Karpas-422 (cell line): ENCODE measurements around the gene IKZF4. TPM values are rescaled to one million over a fixed set of nuclear protein-coding genes. Genes with fewer than 3 reads are reported as not detected.
"Not testable (repeated sequence)": the region's sequence is repeated elsewhere in the genome, so short reads cannot be mapped to it uniquely, and the experiment has no call there.

ENCODE experiments used
- DNase-seq: peaks from one replicate; pipeline ENCODE4 v3.0.0-alpha.2; 2015
- H2AFZ ChIP-seq: fragments of 200-600 bp; sonication (generic); 2 replicates; pipeline ENCODE4 v1.6.1; 2014; ENCODE audit warnings: antibody characterized with exemption, low read length, mixed read lengths
- H3K27ac ChIP-seq: fragments of 200-600 bp; sonication (generic); 2 replicates; pipeline ENCODE4 v1.5.1; 2014; ENCODE audit warnings: mild to moderate bottlenecking, low read length, moderate library complexity
- H3K27me3 ChIP-seq: fragments of 200-600 bp; sonication (generic); 2 replicates; pipeline ENCODE4 v1.6.1; 2014; ENCODE audit warnings: low read length, mixed read lengths
- H3K36me3 ChIP-seq: fragments of 200-600 bp; sonication (generic); 2 replicates; pipeline ENCODE4 v1.6.1; 2014; ENCODE audit warnings: low read length, mixed read lengths; ENCODE audit not compliant: insufficient read depth
- H3K4me1 ChIP-seq: fragments of 200-600 bp; sonication (generic); 2 replicates; pipeline ENCODE4 v1.6.1; 2014; ENCODE audit warnings: mild to moderate bottlenecking, low read length, mixed read lengths
- H3K4me2 ChIP-seq: fragments of 200-600 bp; sonication (generic); 2 replicates; pipeline ENCODE4 v1.6.1; 2014; ENCODE audit warnings: low read length, low read depth, mild to moderate bottlenecking; ENCODE audit not compliant: poor library complexity, severe bottlenecking
- H3K4me3 ChIP-seq: fragments of 200-600 bp; sonication (generic); 2 replicates; pipeline ENCODE4 v1.5.1; 2014; ENCODE audit warnings: mild to moderate bottlenecking, antibody characterized with exemption, low read length, mixed read lengths
- H3K79me2 ChIP-seq: fragments of 200-600 bp; sonication (generic); 2 replicates; pipeline ENCODE4 v1.6.1; 2014; ENCODE audit warnings: mild to moderate bottlenecking, low read length, mixed read lengths
- H3K9ac ChIP-seq: fragments of 200-600 bp; sonication (generic); 2 replicates; pipeline ENCODE4 v1.6.0; 2014; ENCODE audit warnings: low read length
- H3K9me2 ChIP-seq: fragments of 200-600 bp; sonication (generic), shearing (Covaris generic); replicated peaks from 2 replicates; pipeline ENCODE4 v1.6.0; 2014; ENCODE audit warnings: mild to moderate bottlenecking, low read length, moderate library complexity; ENCODE audit not compliant: insufficient read depth
- H3K9me3 ChIP-seq: fragments of 300-700, 200-600 bp; sonication (generic); 2 replicates; pipeline ENCODE4 v1.6.1; 2014; ENCODE audit warnings: low read length, mixed read lengths
- H4K20me1 ChIP-seq: fragments of 200-600 bp; sonication (generic); 2 replicates; pipeline ENCODE4 v1.6.1; 2014; ENCODE audit warnings: mild to moderate bottlenecking, antibody characterized with exemption, low read length, low read depth; ENCODE audit not compliant: insufficient read depth
- total RNA-seq: library from RNA; depleted of rRNA; stranded (reverse); fragments of >200 nt; shearing (Covaris generic); gene quantifications from 2 replicates; pipeline ENCODE4 v1.2.3, GENCODE V29; 2014; ENCODE audit warnings: low replicate concordance

The IKZF4 gene
- total RNA-seq, 1 experiment from 2014 or later = 7.4 TPM

- peaks cover 9% of the 10 kb centered on the region; the same call in 1 of the 2 replicates for H3K36me3 ChIP-seq
- H3K9me2 ChIP-seq = no peaks in the 10 kb centered on the region
- H2AFZ ChIP-seq = no peak overlapping the region
These were observed 27.5 kb upstream of the IKZF4 start for GRCh38 chr12:55993230-55993853.

GRCh38 chr12:55995366-55995765 lies 25.5 kb upstream of the IKZF4 start:
- no peaks in the 10 kb centered on the region for H3K9me2 ChIP-seq
- no peaks in the 10 kb centered on the region for H3K79me2 ChIP-seq
- H3K4me1 ChIP-seq = no peaks in the 10 kb centered on the region
- H2AFZ ChIP-seq = no peak overlapping the region
- H3K4me3 ChIP-seq = no peak overlapping the region
- no peak overlapping the region for H3K27ac ChIP-seq
- no peaks in the 10 kb centered on the region for H3K9me3 ChIP-seq
- DNase-seq = no peak
- no peaks in the 10 kb centered on the region for H4K20me1 ChIP-seq
- no peaks in the 10 kb centered on the region for H3K27me3 ChIP-seq
- no peak overlapping the region for H3K4me2 ChIP-seq
- no peak overlapping the region for H3K9ac ChIP-seq
- peaks cover 9% of the 10 kb centered on the region; the same call in 1 of the 2 replicates for H3K36me3 ChIP-seq

More at GRCh38 chr12:55993230-55993853, 27.5 kb upstream of the IKZF4 start:
- Histone ChIP-seq H4K20me1 (no peaks in the 10 kb centered on the region), H3K9ac (no peak overlapping the region), H3K9me3 (no peaks in the 10 kb centered on the region), H3K79me2 (no peaks in the 10 kb centered on the region), H3K27me3 (no peaks in the 10 kb centered on the region), H3K4me3 (no peak overlapping the region), H3K27ac (no peak overlapping the region), H3K4me2 (no peak overlapping the region), H3K4me1 (no peaks in the 10 kb centered on the region)
- no peak for DNase-seq

GRCh38 chr12:55996201-55996714 lies 24.6 kb upstream of the IKZF4 start:
- peaks cover 2% of the 10 kb centered on the region; the same call in 1 of the 2 replicates for H3K36me3 ChIP-seq
- no peaks in the 10 kb centered on the region for H4K20me1 ChIP-seq
- H3K9me3 ChIP-seq = no peaks in the 10 kb centered on the region
- peak; percentile 88 for DNase-seq
- H3K79me2 ChIP-seq = no peaks in the 10 kb centered on the region
- no peak overlapping the region for H3K4me3 ChIP-seq
- no peak overlapping the region for H3K9ac ChIP-seq
- no peak overlapping the region for H3K27ac ChIP-seq
- H2AFZ ChIP-seq = no peak overlapping the region
- H3K9me2 ChIP-seq = no peaks in the 10 kb centered on the region
- H3K4me2 ChIP-seq = no peak overlapping the region
- H3K27me3 ChIP-seq = no peaks in the 10 kb centered on the region
- H3K4me1 ChIP-seq = no peaks in the 10 kb centered on the region

- Histone ChIP-seq H3K9me3 (no peaks in the 10 kb centered on the region), H3K9me2 (no peaks in the 10 kb centered on the region), H4K20me1 (no peaks in the 10 kb centered on the region), H3K27ac (no peak within 1 kb of the TSS), H3K4me1 (no peaks in the 10 kb centered on the region), H3K36me3 (no peaks in the 10 kb centered on the region), H3K9ac (no peak within 1 kb of the TSS), H3K79me2 (no peaks in the 10 kb centered on the region), H2AFZ (no peak within 1 kb of the TSS), H3K27me3 (no peaks in the 10 kb centered on the region), H3K4me2 (no peak within 1 kb of the TSS), H3K4me3 (no peak within 1 kb of the TSS)
- DNase-seq = no peak
These were observed 23.9 kb upstream of the IKZF4 start, which contains the start of gene SUOX for GRCh38 chr12:55996715-55997534. Gene SUOX, plus strand, starts transcription at chr12:55997276. Its CDS starts 4,946 bp downstream, at chr12:56002222.

GRCh38 chr12:55997535-55997859 lies 23.3 kb upstream of the IKZF4 start:
- Histone ChIP-seq H3K9me3 (no peaks in the 10 kb centered on the region), H3K36me3 (no peaks in the 10 kb centered on the region), H3K4me2 (no peak overlapping the region), H3K9ac (no peak overlapping the region), H2AFZ (no peak overlapping the region), H4K20me1 (no peaks in the 10 kb centered on the region), H3K4me1 (no peaks in the 10 kb centered on the region), H3K79me2 (no peaks in the 10 kb centered on the region), H3K27ac (no peak overlapping the region), H3K27me3 (no peaks in the 10 kb centered on the region), H3K4me3 (no peak overlapping the region), H3K9me2 (no peaks in the 10 kb centered on the region)
- no peak for DNase-seq

- not testable (repeated sequence) for H3K79me2 ChIP-seq, H3K9ac ChIP-seq, H3K9me2 ChIP-seq, H3K36me3 ChIP-seq, H2AFZ ChIP-seq, H4K20me1 ChIP-seq, H3K27ac ChIP-seq, H3K4me2 ChIP-seq, DNase-seq, H3K27me3 ChIP-seq, H3K4me1 ChIP-seq, H3K9me3 ChIP-seq, H3K4me3 ChIP-seq
These were observed 21.3 kb upstream of the IKZF4 start for GRCh38 chr12:55999522-55999921.

- H3K79me2 ChIP-seq, H4K20me1 ChIP-seq, H3K27ac ChIP-seq, H3K27me3 ChIP-seq, H3K9me2 ChIP-seq, H2AFZ ChIP-seq, H3K4me1 ChIP-seq, H3K4me3 ChIP-seq, H3K9ac ChIP-seq, DNase-seq, H3K36me3 ChIP-seq, H3K4me2 ChIP-seq, H3K9me3 ChIP-seq: not testable (repeated sequence)
These were observed 20.8 kb upstream of the IKZF4 start for GRCh38 chr12:55999999-56000540.

- DNase-seq = no peak
- Histone ChIP-seq H3K9ac (no peak overlapping the region), H4K20me1 (no peaks in the 10 kb centered on the region), H3K4me3 (no peak overlapping the region), H3K9me3 (no peaks in the 10 kb centered on the region), H3K36me3 (no peaks in the 10 kb centered on the region), H3K27me3 (no peaks in the 10 kb centered on the region), H3K4me1 (no peaks in the 10 kb centered on the region), H2AFZ (no peak overlapping the region), H3K79me2 (no peaks in the 10 kb centered on the region), H3K27ac (no peak overlapping the region), H3K4me2 (no peak overlapping the region), H3K9me2 (no peaks in the 10 kb centered on the region)
These were observed 19.2 kb upstream of the IKZF4 start for GRCh38 chr12:56001487-56002100.
